ENCODE measurements around the gene C1orf116. TPM values are rescaled to one million over a fixed set of nuclear protein-coding genes. Genes with fewer than 3 reads are reported as not detected.

Gene C1orf116
- total and polyA plus RNA-seq, 10 of the 15 experiments (the other 5 are each of a cell fraction or from before 2014, with no cell fraction given), result 0.01 to 0.08 TPM; not detected in 8

- TF ChIP-seq, protein P1, sequence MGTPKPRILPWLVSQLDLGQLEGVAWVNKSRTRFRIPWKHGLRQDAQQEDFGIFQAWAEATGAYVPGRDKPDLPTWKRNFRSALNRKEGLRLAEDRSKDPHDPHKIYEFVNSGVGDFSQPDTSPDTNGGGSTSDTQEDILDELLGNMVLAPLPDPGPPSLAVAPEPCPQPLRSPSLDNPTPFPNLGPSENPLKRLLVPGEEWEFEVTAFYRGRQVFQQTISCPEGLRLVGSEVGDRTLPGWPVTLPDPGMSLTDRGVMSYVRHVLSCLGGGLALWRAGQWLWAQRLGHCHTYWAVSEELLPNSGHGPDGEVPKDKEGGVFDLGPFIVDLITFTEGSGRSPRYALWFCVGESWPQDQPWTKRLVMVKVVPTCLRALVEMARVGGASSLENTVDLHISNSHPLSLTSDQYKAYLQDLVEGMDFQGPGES (IDR thresholded peaks at IDR 0.05), result no peak
- TF ChIP-seq RELA (IDR thresholded peaks at IDR 0.05; ENCODE audit: borderline replicate concordance, partially characterized antibody) (no peak), JUND (IDR thresholded peaks at IDR 0.05; ENCODE audit: low read depth, low read length) (no peak), ZNF207 (IDR thresholded peaks at IDR 0.05; ENCODE audit: borderline replicate concordance) (no peak), PBX3 (IDR thresholded peaks at IDR 0.05; ENCODE audit: insufficient replicate concordance, low read depth, low read length) (no peak), FOS (IDR thresholded peaks at IDR 0.05; ENCODE audit: borderline replicate concordance, extremely low read depth, insufficient read length) (no peak), SIX5 (IDR thresholded peaks at IDR 0.05; ENCODE audit: low read depth, low read length, severe bottlenecking) (no peak), RAD21 (IDR thresholded peaks at IDR 0.05; ENCODE audit: insufficient read depth, low read depth, low read length) (peak; percentile 92), EP300 (IDR thresholded peaks at IDR 0.05; ENCODE audit: borderline replicate concordance in 1 of 2, control insufficient read depth in 1 of 2, low read depth in 2 of 2, low read length in 2 of 2) (no peak), CEBPB (IDR thresholded peaks at IDR 0.05; ENCODE audit: borderline replicate concordance in 1 of 2, low read depth in 2 of 2, low read length in 2 of 2) (no peak), USF1 (IDR thresholded peaks at IDR 0.05; ENCODE audit: borderline replicate concordance, extremely low read length, insufficient read depth, low read depth, low read length) (no peak), KAT2A (conservative IDR thresholded peaks at IDR 0.05; ENCODE audit: control insufficient read depth, low read depth, low read length) (no peak), EGR1 (IDR thresholded peaks at IDR 0.05; ENCODE audit: borderline replicate concordance in 1 of 2, low read depth in 2 of 2, low read length in 2 of 2) (no peak), ZNF687 (IDR thresholded peaks at IDR 0.05) (no peak)
- TF ChIP-seq, protein P2, sequence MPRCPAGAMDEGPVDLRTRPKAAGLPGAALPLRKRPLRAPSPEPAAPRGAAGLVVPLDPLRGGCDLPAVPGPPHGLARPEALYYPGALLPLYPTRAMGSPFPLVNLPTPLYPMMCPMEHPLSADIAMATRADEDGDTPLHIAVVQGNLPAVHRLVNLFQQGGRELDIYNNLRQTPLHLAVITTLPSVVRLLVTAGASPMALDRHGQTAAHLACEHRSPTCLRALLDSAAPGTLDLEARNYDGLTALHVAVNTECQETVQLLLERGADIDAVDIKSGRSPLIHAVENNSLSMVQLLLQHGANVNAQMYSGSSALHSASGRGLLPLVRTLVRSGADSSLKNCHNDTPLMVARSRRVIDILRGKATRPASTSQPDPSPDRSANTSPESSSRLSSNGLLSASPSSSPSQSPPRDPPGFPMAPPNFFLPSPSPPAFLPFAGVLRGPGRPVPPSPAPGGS (IDR thresholded peaks at IDR 0.05; ENCODE audit: borderline replicate concordance, insufficient read depth, low read depth, low read length, poor library complexity, severe bottlenecking), result peak; percentile 36
- TF ChIP-seq, protein P3, sequence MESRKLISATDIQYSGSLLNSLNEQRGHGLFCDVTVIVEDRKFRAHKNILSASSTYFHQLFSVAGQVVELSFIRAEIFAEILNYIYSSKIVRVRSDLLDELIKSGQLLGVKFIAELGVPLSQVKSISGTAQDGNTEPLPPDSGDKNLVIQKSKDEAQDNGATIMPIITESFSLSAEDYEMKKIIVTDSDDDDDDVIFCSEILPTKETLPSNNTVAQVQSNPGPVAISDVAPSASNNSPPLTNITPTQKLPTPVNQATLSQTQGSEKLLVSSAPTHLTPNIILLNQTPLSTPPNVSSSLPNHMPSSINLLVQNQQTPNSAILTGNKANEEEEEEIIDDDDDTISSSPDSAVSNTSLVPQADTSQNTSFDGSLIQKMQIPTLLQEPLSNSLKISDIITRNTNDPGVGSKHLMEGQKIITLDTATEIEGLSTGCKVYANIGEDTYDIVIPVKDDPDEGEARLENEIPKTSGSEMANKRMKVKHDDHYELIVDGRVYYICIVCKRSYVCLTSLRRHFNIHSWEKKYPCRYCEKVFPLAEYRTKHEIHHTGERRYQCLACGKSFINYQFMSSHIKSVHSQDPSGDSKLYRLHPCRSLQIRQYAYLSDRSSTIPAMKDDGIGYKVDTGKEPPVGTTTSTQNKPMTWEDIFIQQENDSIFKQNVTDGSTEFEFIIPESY (IDR thresholded peaks at IDR 0.05), result peak; percentile 52; the same call in 1 of the 2 replicates
Observed at GRCh38 chr1:206979379-206980043, 53.0 kb downstream of the C1orf116 start (continued).
